ENCODE results near the gene PREP.
A peak's percentile ranks its signal among the peaks of the same experiment; 100 is the strongest.
"Not testable (repeated sequence)": the region's sequence is repeated elsewhere in the genome, so short reads cannot be mapped to it uniquely, and the experiment has no call there.

PREP gene

GRCh38 chr6:105250533-105250932 is 152.3 kb downstream of the PREP start:
- H3K27ac ChIP-seq (ENCODE audit: poor library complexity, severe bottlenecking) = no peak overlapping the region
- no peak for TF ChIP-seq CTCF (IDR thresholded peaks at IDR 0.05; ENCODE audit: poor library complexity, severe bottlenecking)
- peak; percentile 35; the same call in 1 of the 3 replicates for ATAC-seq (ENCODE audit: low read depth)
- no peaks in the 10 kb centered on the region for H3K9me3 ChIP-seq (ENCODE audit: severe bottlenecking)
- no peaks in the 10 kb centered on the region for H3K27me3 ChIP-seq (ENCODE audit: insufficient read depth, poor library complexity, severe bottlenecking)
- H3K4me3 ChIP-seq (ENCODE audit: severe bottlenecking) = no peak overlapping the region
- H3K4me1 ChIP-seq (ENCODE audit: insufficient read depth, poor library complexity, severe bottlenecking) = no peaks in the 10 kb centered on the region
- no peaks in the 10 kb centered on the region for H3K36me3 ChIP-seq (ENCODE audit: low read depth)
- no peak for DNase-seq (ENCODE audit: low spot score)

DNA sequence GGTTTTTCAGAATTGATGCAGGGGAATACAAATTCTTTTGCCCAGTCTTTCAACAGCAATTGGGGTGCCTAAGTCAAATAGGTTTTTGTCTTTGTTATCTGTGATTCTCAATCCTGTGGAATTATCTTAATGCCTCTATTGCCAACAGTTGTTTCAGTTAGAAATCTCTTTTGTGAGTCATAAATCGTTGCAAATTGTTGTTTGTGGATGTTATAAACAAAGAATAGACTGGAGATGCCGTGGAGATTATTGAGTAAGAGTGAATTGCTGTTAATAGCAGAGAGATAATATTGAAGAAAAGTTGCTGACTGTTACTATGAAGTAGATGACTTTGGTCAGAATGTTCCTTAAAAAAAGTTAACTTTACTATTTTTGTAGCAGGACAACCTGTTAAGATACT is 159.4 kb downstream of the PREP start:
- H3K9me3 ChIP-seq (ENCODE audit: severe bottlenecking) = no peaks in the 10 kb centered on the region
- H3K36me3 ChIP-seq (ENCODE audit: low read depth) = no peaks in the 10 kb centered on the region

GRCh38 chr6:105235155-105235554 is 167.7 kb downstream of the PREP start:
- no peak overlapping the region for H3K27ac ChIP-seq (ENCODE audit: poor library complexity, severe bottlenecking)
- ATAC-seq (ENCODE audit: low read depth) (no peak), DNase-seq (ENCODE audit: low spot score) (no peak)
- no peaks in the 10 kb centered on the region for H3K4me1 ChIP-seq (ENCODE audit: insufficient read depth, poor library complexity, severe bottlenecking)
- no peaks in the 10 kb centered on the region for H3K36me3 ChIP-seq (ENCODE audit: low read depth)
- H3K4me3 ChIP-seq (ENCODE audit: severe bottlenecking) = no peak overlapping the region
- H3K27me3 ChIP-seq (ENCODE audit: insufficient read depth, poor library complexity, severe bottlenecking) = no peaks in the 10 kb centered on the region
- no peaks in the 10 kb centered on the region for H3K9me3 ChIP-seq (ENCODE audit: severe bottlenecking)
- TF ChIP-seq CTCF (IDR thresholded peaks at IDR 0.05; ENCODE audit: poor library complexity, severe bottlenecking) = no peak

More for the DNA sequence above, 159.4 kb downstream of the PREP start:
- Histone ChIP-seq H3K27ac (ENCODE audit: poor library complexity, severe bottlenecking) (no peak overlapping the region), H3K4me3 (ENCODE audit: severe bottlenecking) (no peak overlapping the region), H3K4me1 (ENCODE audit: insufficient read depth, poor library complexity, severe bottlenecking) (no peaks in the 10 kb centered on the region), H3K27me3 (ENCODE audit: insufficient read depth, poor library complexity, severe bottlenecking) (no peaks in the 10 kb centered on the region)
- no peak for ATAC-seq (ENCODE audit: low read depth)
- DNase-seq (ENCODE audit: low spot score) = no peak
- no peak for TF ChIP-seq CTCF (IDR thresholded peaks at IDR 0.05; ENCODE audit: poor library complexity, severe bottlenecking)

DNA sequence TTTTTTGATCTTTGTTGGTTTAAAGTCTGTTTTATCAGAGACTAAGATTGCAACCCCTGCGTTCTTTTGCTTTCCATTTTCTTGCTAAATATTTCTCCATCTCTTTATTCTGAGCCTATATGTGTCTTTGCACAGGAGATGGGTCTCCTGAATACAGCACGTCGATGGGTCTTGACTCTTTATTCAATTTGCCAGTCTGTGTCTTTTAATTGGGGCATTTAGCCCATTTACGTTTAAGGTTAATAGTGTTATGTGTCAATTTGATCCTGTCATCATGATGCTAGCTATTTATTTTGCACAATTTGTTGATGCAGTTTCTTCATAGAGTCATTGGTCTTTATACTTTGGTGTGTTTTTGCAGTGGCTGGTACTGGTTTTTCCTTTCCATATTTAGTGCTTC is 171.1 kb downstream of the PREP start:
- H3K9me3 ChIP-seq (ENCODE audit: severe bottlenecking); H3K36me3 ChIP-seq (ENCODE audit: low read depth); H3K4me1 ChIP-seq (ENCODE audit: insufficient read depth, poor library complexity, severe bottlenecking); ATAC-seq (ENCODE audit: low read depth); H3K27me3 ChIP-seq (ENCODE audit: insufficient read depth, poor library complexity, severe bottlenecking); H3K27ac ChIP-seq (ENCODE audit: poor library complexity, severe bottlenecking); DNase-seq (ENCODE audit: low spot score); H3K4me3 ChIP-seq (ENCODE audit: severe bottlenecking): not testable (repeated sequence)
